HK-2 (cell line): ENCODE results near the gene ZNF862.
"Not testable (repeated sequence)": the region's sequence is repeated elsewhere in the genome, so short reads cannot be mapped to it uniquely, and the experiment has no call there.

Source experiments
- DNase-seq: peaks from one replicate; pipeline ENCODE4 v3.0.0-alpha.2; 2018; ENCODE audit not compliant: unreplicated experiment

ZNF862 gene

DNA sequence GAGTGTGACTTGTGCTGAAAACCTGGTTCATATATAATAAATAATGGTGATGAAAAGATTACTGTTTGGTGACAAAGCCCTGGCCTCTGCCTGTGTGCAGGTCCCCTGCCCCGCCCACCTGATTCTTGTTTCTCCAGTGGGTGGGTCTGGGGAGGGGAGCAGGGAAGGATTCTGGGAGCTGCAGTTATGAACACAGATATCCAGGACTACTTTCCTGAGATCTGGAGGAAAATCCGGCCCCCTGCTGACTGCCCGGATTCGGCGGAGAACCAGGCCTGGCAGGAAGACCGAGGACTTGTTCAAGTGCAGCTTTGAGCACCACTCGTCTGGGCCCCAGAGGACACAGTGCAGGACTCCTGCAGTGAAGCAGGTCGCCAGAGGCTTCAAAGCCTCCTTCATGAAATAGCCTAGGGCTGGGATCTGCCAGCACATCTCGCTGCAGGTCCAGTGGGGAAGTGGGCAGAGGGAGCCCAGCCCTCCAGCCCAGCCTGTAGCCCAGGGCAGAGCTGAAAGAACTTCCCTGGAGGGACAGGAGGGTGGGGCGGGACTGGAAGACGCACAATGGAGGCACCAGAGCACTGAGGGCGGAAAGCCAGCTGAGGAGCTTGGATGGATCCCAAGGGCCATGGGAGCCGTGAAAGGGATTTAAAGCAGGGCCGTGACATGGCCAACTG lies 42.6 kb downstream of the ZNF862 start:
- DNase-seq = no peak

DNA sequence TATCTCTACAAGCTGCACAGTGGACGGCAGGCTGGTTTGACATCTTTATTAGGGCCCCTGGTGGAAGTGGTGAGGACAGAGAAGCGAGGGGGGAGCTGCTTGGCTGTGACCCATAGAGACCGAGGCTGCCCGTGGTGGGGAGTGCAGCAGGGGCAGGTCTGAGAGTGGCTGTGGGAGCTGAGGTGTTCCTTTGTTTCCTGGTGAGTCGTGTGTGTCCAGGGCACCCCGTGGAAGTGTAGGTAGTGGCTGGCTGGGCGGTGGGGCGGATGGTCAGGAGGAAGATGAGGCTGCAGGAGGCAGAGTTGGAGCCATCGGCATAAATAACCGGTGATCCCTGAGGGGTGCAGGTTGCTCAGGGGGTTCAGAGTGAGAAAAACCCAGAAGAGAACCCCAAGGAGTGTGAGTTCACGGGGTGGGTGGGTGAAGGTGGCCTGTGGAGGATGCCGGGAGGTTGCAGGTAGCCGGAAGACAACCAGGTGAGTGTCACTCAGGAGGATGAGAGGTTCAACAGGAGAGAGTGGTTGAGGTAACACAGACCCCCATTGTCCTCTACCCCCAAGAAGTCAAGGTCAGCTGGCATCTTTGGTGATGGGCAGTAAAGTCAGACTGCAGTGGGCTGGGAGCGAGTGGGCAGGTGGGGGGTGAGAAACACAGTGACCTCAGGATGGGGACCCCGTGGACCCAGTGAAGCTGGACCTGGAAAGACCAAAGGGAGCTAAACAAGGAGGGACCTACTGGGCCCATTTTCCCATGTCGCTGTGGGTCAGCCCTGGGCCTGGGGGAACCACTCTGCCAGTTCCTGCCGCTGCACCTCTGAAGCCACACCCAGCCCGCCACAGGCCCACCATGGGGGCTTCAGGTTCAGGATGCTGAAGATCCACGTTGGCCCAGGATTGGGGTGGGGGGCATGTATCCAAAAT lies 43.4 kb downstream of the ZNF862 start:
- DNase-seq = no peak

DNA sequence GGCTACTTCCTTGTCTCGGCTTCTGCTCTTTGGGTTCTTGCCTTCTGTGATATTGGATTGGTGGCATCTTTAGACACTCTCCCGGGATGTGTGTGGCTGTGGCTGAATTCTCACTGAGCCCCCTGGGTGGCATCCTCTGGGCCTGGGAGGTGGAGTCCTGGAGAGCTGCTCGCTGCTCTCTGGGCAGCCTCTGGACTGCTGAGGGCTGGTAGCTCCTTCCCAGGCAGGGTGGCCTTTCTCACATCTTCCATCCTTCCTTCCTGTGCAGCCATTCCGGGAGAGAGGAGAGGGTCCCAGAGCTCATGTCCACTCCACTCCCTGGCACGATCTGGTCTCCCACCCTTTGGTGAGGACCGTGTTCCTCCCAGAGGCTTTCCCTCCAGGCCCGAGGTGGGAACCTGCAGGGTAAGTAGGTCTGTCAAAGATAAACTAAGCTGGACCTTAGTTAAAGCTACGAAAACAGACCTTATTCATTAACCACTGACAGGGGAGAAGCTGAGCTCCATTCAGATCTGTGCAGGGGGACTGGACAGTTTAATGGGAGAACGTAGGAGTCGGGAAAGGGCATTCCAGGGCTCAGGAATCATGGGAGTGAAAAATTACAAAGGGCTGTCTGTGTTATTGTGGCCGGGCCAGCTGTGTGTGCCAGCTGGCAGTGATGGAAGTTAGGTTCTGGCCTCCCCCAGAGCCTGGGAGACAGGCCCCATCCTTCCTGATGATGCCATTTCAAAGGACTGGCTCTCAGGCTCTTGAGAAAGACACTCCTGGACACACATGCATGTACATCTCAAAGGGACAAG lies 44.3 kb downstream of the ZNF862 start:
- no peak for DNase-seq

DNA sequence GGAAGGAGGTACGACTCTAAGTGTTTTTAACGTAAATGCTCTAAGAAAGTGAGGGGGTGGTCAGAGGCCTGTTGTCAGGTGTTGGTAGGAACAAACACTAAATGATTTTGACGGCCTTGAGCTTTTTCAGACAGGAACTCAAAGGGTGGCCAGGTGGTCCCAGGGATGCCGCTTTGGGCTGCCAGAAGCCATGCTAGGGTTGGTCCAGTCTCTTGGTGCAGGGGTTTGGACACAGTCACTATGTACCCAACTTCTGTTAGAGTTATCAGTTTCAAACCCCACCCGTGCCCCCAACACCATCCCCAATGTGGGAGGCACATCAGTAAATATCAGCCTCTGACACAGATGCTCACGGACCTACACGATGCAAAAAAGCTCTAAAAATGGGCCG lies 44.9 kb downstream of the ZNF862 start:
- DNase-seq = no peak

DNA sequence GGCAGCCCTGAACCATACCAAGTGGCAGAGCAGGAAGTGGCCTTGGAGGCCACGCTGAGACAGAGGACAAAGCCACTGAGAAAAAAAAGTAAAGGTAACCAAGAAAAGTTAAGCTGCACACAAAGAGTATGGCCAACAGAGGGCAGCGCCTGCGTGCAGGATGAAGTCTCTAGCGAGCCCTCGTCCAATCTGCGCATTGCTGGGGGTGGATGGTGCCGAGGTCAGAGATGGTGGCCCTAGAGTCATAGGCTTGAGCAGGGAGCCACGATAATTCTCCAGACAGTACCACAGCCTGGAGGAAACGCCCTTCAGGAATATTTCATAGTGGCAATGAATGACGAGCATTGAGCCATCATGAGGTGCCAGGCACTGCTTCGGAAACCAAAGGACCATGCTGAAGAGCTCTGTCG lies 45.3 kb downstream of the ZNF862 start:
- DNase-seq = peak; percentile 51

DNA sequence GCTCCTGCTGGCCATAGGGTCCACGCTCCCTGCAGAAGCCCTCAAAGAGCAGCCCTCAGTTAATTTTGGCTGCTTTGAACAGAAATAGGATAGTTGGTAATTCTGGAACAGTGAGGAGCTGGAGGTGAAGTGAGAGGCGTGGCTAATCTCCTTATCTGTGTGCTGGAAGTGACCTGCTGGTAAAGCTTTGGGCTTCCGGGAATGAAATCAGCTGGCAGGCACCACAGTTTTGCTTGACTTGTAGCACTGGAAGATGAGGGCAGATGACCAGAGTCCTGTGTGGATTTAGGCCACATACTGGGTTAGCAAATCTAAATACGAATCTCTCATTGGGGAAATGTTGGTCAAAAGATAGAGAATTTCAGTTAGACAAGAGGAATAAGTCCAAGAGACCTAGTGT lies 45.8 kb downstream of the ZNF862 start:
- DNase-seq = no peak

DNA sequence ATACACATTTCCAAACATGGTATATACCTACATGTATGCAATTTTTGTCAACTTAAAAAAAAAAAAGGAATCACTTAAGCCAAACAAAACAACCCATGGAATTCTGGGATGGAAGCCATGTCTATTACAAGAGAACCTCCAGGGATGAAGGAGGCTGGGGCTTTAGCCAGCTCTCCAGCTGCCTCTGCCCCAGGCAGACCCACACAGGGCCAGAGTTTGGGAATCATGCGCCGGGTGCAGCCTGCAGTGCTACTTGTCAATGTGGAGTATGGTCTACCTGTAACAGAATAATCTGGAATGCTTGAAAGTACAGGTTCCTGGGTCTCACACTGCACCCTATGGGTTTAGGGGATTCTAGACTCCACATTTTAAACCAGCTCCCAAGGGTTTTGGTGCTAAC lies 46.4 kb downstream of the ZNF862 start:
- no peak for DNase-seq

DNA sequence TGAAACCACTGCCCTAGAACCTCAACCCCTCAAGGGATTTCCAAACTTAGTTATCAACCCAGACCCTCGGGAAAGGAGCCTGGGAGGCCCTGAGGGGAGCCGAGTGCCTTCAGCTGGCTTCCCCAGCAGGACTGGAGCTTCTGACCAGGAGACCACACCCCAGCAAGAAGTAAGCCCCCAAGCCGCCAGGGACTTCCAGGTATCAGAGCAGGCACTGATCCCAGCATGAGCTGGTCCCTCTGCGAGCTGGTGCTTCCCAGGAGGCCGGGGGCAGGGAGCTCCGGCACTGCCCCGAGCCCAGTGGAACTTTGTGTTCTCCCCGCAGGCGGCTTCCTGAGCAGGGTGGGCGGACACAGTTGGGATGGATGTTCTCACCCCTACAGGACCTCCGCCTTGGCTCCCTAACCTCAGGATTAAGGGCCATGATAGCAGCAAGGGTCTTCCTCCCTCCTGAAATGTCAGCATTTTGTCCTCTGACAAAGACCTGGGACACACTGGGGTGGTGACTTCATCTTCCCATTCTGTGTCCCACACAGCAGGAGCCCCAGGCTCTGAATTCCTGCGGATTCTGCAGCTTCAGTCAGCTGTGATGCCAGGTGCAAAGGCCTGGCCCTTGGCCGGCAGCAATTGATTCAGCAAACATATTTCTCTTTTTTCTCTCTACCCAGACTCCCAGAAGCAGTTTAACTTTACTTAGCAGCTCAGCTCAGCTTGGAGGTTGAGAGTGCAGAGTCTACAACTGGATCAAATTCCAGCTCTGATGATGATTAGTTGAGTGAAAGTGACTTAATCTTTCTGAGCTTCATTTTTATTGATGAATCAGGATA lies 47.2 kb downstream of the ZNF862 start:
- DNase-seq = no peak

DNA sequence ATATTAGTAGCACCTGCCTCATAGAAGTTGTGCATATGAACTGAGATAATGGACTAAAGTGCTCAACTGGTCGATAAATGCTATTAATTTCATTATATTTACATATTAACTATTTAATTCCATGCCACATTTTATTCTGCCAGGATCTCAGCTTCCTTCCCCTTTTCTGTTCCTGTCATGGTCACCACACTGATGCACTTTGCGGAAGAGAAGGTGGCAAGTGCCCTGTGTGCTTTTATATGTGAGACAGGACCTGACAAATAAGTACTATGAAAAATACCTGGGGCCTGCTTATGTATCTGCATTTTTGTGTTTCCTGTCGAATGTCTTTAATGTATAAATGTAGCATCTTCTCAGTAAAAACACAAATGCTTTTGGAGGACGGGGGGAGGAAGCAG lies 47.8 kb downstream of the ZNF862 start:
- no peak for DNase-seq

DNA sequence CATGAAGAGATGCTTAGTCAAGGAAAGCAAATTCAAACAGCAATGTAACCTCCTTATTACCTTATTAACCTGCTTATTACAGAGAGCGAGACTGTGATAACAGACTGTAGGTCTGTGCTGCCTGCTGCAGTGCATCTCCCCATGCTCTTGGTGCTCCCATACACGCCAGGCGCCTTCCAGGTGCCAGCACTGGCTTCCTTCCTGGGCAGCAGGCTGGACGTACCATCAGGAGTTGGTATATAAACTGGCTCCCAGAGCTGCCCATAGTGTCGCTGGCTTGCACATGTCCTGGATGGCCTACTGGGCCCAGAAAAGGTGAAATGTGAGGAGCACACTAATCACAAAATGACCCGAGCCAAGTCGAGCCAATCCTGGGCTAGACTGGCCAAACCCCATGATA lies 49.1 kb downstream of the ZNF862 start:
- DNase-seq = no peak

DNA sequence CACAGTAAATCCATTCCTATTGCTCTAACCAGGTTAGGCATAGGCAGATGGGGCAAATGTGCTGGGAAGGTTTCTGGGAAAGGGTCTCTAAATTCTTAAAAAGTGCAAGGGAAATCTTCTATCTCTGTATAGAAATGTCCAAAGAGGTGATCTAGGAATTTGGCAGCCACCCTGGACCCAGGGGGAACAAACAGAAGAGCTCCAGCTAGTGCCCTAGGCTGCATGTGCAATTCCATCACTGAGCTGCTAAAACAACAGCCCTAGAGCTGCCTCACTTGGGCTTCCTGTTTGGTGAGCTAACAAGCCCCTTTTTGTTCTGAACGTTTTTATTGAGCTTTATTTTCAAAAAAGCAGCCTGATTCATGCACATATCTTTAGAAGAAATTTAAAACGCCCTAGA lies 52.5 kb downstream of the ZNF862 start:
- not testable (repeated sequence) for DNase-seq

DNA sequence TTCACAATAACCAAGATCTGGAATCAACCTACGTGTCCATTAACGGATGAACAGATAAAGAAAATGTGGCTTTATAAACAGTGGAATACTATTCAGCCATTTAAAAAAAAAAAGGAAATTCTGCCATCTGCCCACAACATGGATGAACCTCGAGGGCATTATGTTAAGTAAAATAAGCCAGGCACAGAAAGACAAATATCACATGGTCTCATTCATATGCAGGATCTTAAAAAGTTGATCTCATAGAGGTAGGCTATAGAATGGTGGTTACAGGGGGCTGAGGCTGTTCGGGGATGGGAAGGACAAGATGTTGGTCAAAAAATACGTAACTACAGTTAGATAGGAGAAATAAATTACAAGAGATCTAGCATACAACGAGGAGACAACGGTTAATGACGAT lies 56.8 kb downstream of the ZNF862 start:
- not testable (repeated sequence) for DNase-seq

DNA sequence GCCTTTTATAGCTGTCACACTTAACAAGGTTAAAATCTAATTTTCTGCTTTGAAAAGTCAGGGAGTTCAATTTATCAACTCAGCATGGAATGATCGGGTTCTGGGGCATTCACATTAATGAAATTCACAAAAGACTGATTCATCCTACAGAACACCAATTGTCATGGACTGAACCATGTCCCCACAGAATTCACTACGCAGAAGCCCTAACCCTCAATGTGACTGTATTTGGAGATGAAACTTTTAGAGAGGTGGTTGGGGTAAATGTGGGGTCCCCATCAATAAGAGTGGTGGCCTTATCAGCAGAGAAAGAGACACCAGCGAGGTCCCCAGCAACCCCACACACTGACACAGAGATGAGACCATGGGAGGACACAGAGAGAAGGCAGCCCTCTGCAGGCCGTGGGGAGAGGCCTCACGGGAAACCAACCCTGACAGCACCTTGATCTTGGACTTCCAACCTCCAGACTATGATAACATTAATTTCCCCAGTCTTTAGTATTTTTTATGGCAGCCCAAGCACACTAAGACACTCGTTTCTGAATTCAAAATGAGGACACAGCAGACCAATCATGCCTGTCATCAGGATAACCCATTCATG lies 69.7 kb downstream of the ZNF862 start:
- not testable (repeated sequence) for DNase-seq

DNA sequence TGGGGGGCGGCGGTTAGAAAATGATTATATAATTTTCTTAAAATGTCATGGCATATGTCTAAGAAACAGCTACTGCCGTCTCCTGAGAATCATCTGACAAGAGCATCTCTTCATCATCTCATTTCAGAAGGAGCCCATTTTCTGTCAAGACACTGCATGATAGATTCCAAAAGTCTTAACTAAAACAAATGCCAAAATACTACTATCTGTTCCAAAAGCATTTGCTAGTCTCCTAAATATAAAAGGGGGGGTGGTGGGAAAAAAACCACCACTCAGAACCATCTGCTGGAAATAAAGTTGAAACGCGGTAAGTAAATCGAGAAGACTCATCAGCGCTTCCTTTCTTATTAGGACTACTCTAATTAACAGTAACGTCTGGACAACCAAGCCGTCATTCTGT lies 72.0 kb downstream of the ZNF862 start:
- not testable (repeated sequence) for DNase-seq

DNA sequence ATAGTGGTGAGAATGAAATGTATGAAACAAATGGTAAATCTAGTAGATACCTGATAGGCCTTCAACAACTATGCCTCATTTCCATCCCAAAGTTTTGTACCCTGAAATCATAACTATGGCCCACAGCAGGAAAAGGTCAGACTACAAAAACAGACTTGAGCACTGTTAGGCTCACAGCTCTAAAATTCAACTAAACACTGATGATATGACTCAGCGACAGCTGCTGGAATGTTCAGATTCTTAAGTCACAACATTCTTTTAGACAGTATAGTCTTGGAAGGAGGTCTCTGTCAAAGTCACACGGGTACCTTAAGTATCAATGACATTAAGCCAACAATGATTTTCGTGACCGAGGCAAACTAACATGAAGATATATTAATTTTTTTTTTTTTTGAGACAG lies 74.0 kb downstream of the ZNF862 start:
- not testable (repeated sequence) for DNase-seq
